ENCODE data around the gene BRINP3.

BRINP3 gene

GRCh38 chr1:190207733-190208132 lies 269.9 kb downstream of the BRINP3 start:
- peaks cover 4 to 8% of the 10 kb centered on the region in 2 donors for H3K9me3 Mint-ChIP-seq
- no peak overlapping the region for H3K27ac Mint-ChIP-seq
- H3K4me3 Mint-ChIP-seq: no peak overlapping the region
- no peaks in the 10 kb centered on the region for H3K4me1 Mint-ChIP-seq
- no peak for DNase-seq
- H3K27me3 Mint-ChIP-seq: no peaks in the 10 kb centered on the region
- ATAC-seq: no peak

GRCh38 chr1:190205713-190206112 lies 272.0 kb downstream of the BRINP3 start:
- Mint-ChIP-seq H3K9me3 (peaks cover 9 to 17% of the 10 kb centered on the region in 2 donors), H3K27ac (no peak overlapping the region), H3K4me1 (no peaks in the 10 kb centered on the region), H3K27me3 (no peaks in the 10 kb centered on the region), H3K4me3 (no peak overlapping the region)
- ATAC-seq (no peak), DNase-seq (no peak)

GRCh38 chr1:190196020-190196419 lies 281.6 kb downstream of the BRINP3 start:
- ATAC-seq (no peak), DNase-seq (no peak)
- Mint-ChIP-seq H3K27ac (no peak overlapping the region), H3K9me3 (peaks cover 10 to 15% of the 10 kb centered on the region in 2 donors), H3K27me3 (no peaks in the 10 kb centered on the region), H3K4me3 (no peak overlapping the region), H3K4me1 (no peaks in the 10 kb centered on the region)

- Mint-ChIP-seq H3K9me3 (peaks cover 3 to 5% of the 10 kb centered on the region in 2 donors), H3K27me3 (no peaks in the 10 kb centered on the region), H3K4me3 (no peak overlapping the region), H3K27ac (no peak overlapping the region), H3K4me1 (no peaks in the 10 kb centered on the region)
- ATAC-seq (no peak), DNase-seq (no peak)
Observed at GRCh38 chr1:190193508-190194115, 284.1 kb downstream of the BRINP3 start.

- Mint-ChIP-seq H3K27ac (no peak overlapping the region), H3K27me3 (no peaks in the 10 kb centered on the region), H3K9me3 (no peaks in the 10 kb centered on the region), H3K4me3 (no peak overlapping the region), H3K4me1 (no peaks in the 10 kb centered on the region)
- DNase-seq (no peak), ATAC-seq (no peak)
Observed at GRCh38 chr1:190192627-190193026, 285.0 kb downstream of the BRINP3 start.

GRCh38 chr1:190183588-190183987 lies 294.1 kb downstream of the BRINP3 start:
- no peak overlapping the region for H3K27ac Mint-ChIP-seq
- DNase-seq (no peak), ATAC-seq (no peak)
- no peaks in the 10 kb centered on the region for H3K27me3 Mint-ChIP-seq
- H3K4me1 Mint-ChIP-seq: no peaks in the 10 kb centered on the region
- H3K9me3 Mint-ChIP-seq: no peaks in the 10 kb centered on the region
- H3K4me3 Mint-ChIP-seq: no peak overlapping the region

GRCh38 chr1:190179817-190180216 lies 297.8 kb downstream of the BRINP3 start:
- no peak overlapping the region for H3K27ac Mint-ChIP-seq
- no peak for DNase-seq
- H3K27me3 Mint-ChIP-seq: no peaks in the 10 kb centered on the region
- peaks cover 0 to 8% of the 10 kb centered on the region in 2 donors for H3K9me3 Mint-ChIP-seq
- ATAC-seq: no peak
- no peak overlapping the region for H3K4me3 Mint-ChIP-seq
- no peaks in the 10 kb centered on the region for H3K4me1 Mint-ChIP-seq

- ATAC-seq: no peak
- H3K9me3 Mint-ChIP-seq: peaks cover 0 to 8% of the 10 kb centered on the region in 2 donors
Observed at GRCh38 chr1:190178827-190179226, 298.8 kb downstream of the BRINP3 start.

GRCh38 chr1:190177555-190177954 lies 300.1 kb downstream of the BRINP3 start:
- ATAC-seq: no peak
- Mint-ChIP-seq H3K9me3 (peaks cover 4 to 16% of the 10 kb centered on the region in 2 donors), H3K27me3 (no peaks in the 10 kb centered on the region), H3K4me1 (no peaks in the 10 kb centered on the region), H3K4me3 (no peak overlapping the region), H3K27ac (no peak overlapping the region)
- no peak for DNase-seq

More at GRCh38 chr1:190178827-190179226, 298.8 kb downstream of the BRINP3 start:
- H3K27me3 Mint-ChIP-seq: no peaks in the 10 kb centered on the region
- H3K4me3 Mint-ChIP-seq: no peak overlapping the region
- H3K4me1 Mint-ChIP-seq: no peaks in the 10 kb centered on the region
- no peak overlapping the region for H3K27ac Mint-ChIP-seq
- no peak for DNase-seq

GRCh38 chr1:190176776-190177175 lies 300.9 kb downstream of the BRINP3 start:
- Mint-ChIP-seq H3K9me3 (peaks cover 5 to 18% of the 10 kb centered on the region in 2 donors), H3K27me3 (no peaks in the 10 kb centered on the region), H3K27ac (no peak overlapping the region), H3K4me3 (no peak overlapping the region), H3K4me1 (no peaks in the 10 kb centered on the region)
- DNase-seq (no peak), ATAC-seq (no peak)

GRCh38 chr1:190175320-190175719 lies 302.3 kb downstream of the BRINP3 start:
- Mint-ChIP-seq H3K9me3 (peaks cover 5 to 18% of the 10 kb centered on the region in 2 donors), H3K4me1 (no peaks in the 10 kb centered on the region), H3K4me3 (no peak overlapping the region), H3K27ac (no peak overlapping the region), H3K27me3 (no peaks in the 10 kb centered on the region)
- DNase-seq: no peak
- no peak for ATAC-seq

GRCh38 chr1:190172651-190173430 lies 304.8 kb downstream of the BRINP3 start:
- ATAC-seq: no peak
- no peak overlapping the region for H3K4me3 Mint-ChIP-seq
- peaks cover 5 to 18% of the 10 kb centered on the region in 2 donors for H3K9me3 Mint-ChIP-seq
- H3K4me1 Mint-ChIP-seq: no peaks in the 10 kb centered on the region
- H3K27me3 Mint-ChIP-seq: no peaks in the 10 kb centered on the region
- no peak for DNase-seq
- no peak overlapping the region for H3K27ac Mint-ChIP-seq

- no peak for ATAC-seq
- no peaks in the 10 kb centered on the region for H3K27me3 Mint-ChIP-seq
- H3K4me1 Mint-ChIP-seq: no peaks in the 10 kb centered on the region
- no peak overlapping the region for H3K4me3 Mint-ChIP-seq
- no peak overlapping the region for H3K27ac Mint-ChIP-seq
- no peak for DNase-seq
- H3K9me3 Mint-ChIP-seq: peaks cover 5 to 10% of the 10 kb centered on the region in 2 donors
Observed at GRCh38 chr1:190170321-190170720, 307.3 kb downstream of the BRINP3 start.

- ATAC-seq (no peak), DNase-seq (no peak)
- Mint-ChIP-seq H3K9me3 (peaks cover 5 to 10% of the 10 kb centered on the region in 2 donors), H3K4me1 (no peaks in the 10 kb centered on the region), H3K4me3 (no peak overlapping the region), H3K27ac (no peak overlapping the region), H3K27me3 (no peaks in the 10 kb centered on the region)
Observed at GRCh38 chr1:190169311-190170067, 308.2 kb downstream of the BRINP3 start.

GRCh38 chr1:190168893-190169280 lies 308.8 kb downstream of the BRINP3 start:
- no peaks in the 10 kb centered on the region for H3K4me1 Mint-ChIP-seq
- ATAC-seq (no peak), DNase-seq (no peak)
- no peak overlapping the region for H3K4me3 Mint-ChIP-seq
- no peak overlapping the region for H3K27ac Mint-ChIP-seq
- H3K9me3 Mint-ChIP-seq: peaks cover 5 to 10% of the 10 kb centered on the region in 2 donors
- H3K27me3 Mint-ChIP-seq: no peaks in the 10 kb centered on the region
